K562 (cell line): Measurements from ENCODE around the gene WDFY2. TPM values are rescaled to one million over a fixed set of nuclear protein-coding genes. Genes with fewer than 3 reads are reported as not detected.

Experiments used
- ATAC-seq: fragments of 200-7000 bp; cut with Tn5 transposase; 3 replicates; pipeline ENCODE4 v1.9.1; 2020; ENCODE audit warnings: moderate library complexity
- BruUV-seq: library from RNA; stranded (reverse); fragments of 400-500 nt; replicated peaks from 2 replicates; lab custom pipeline; 2021; lab: Mats Ljungman, UMichigan
- CTCF ChIA-PET: fragments of 300-600 bp; formaldehyde crosslinking; extraction: SDS; loops from one replicate; lab custom pipeline; 2021; ENCODE audit warnings: low intra/inter-chr PET ratio; lab: Yijun Ruan, JAX
- POLR2A ChIA-PET: fragments of 300-600, 350-650 bp; sonication (Branson Sonifier 250); formaldehyde crosslinking; extraction: SDS; loops from one replicate; lab custom pipeline; 2021; ENCODE audit warnings: antibody characterized with exemption, inconsistent platforms; lab: Yijun Ruan, JAX
- DNase-seq, 4 experiments: peaks; one replicate each; pipeline versions ENCODE4 v3.0.0 to v3.0.0-alpha.2; 2011 to 2018; ENCODE audit warnings: low spot score in 3 of 4, mixed read lengths in 3 of 4; ENCODE audit errors: extremely low read depth in 1 of 4
- FAIRE-seq: peaks from 2 replicates; lab custom pipeline; 2011; peaks lifted over from hg19 to GRCh38; lab: Jason Lieb, UNC
- H2AFZ ChIP-seq: 2 replicates; pipeline ENCODE4 v1.6.0; 2011; ENCODE audit warnings: low read depth, low read length, control low read depth, inconsistent platforms
- H3K27ac ChIP-seq: fragments of 200-600 bp; 3 replicates; pipeline ENCODE4 v1.8.0; 2011; ENCODE audit warnings: low read depth, mild to moderate bottlenecking, control low read depth, inconsistent platforms, low read length, moderate library complexity, mixed read lengths; ENCODE audit errors: extremely low read depth
- H3K27me3 ChIP-seq, 2 experiments: fragments of 300-600 bp in 1 of 2; 2 replicates in 1 of 2; 3 replicates in 1 of 2; pipeline versions ENCODE4 v1.6.0 to v1.8.0; 2011; ENCODE audit warnings: inconsistent platforms in 2 of 2, low read length in 2 of 2, mild to moderate bottlenecking in 1 of 2, mixed read lengths in 1 of 2, moderate library complexity in 1 of 2; ENCODE audit not compliant: control insufficient read depth in 2 of 2, insufficient read depth in 2 of 2
- H3K36me3 ChIP-seq: fragments of 300-600 bp; 3 replicates; pipeline ENCODE4 v1.8.0; 2011; ENCODE audit warnings: mild to moderate bottlenecking, low read length, inconsistent platforms; ENCODE audit not compliant: control insufficient read depth, insufficient read depth
- H3K4me1 ChIP-seq, 2 experiments: fragments of 200-600 bp in 1 of 2; replicated peaks in 1 of 2; 2 replicates in 1 of 2; 3 replicates in 1 of 2; pipeline versions ENCODE4 v1.5.1 to v1.8.0; 2011; ENCODE audit warnings: inconsistent platforms in 2 of 2, low read length in 2 of 2, mild to moderate bottlenecking in 1 of 2, mixed read lengths in 1 of 2, moderate library complexity in 1 of 2; ENCODE audit not compliant: control insufficient read depth in 2 of 2, insufficient read depth in 2 of 2
- H3K4me2 ChIP-seq: 2 replicates; pipeline ENCODE4 v1.6.1; 2011; ENCODE audit warnings: low read length, control low read depth, inconsistent platforms, mixed read lengths; ENCODE audit not compliant: insufficient read depth
- H3K4me3 ChIP-seq: fragments of 200-600 bp; sonication (generic), shearing (Covaris generic); 2 replicates; pipeline ENCODE4 v1.5.1; 2016; ENCODE audit warnings: control low read depth, inconsistent platforms
- H3K79me2 ChIP-seq: fragments of 200-600 bp; 3 replicates; pipeline ENCODE4 v1.8.0; 2011; ENCODE audit warnings: low read length, inconsistent platforms; ENCODE audit not compliant: control insufficient read depth, insufficient read depth
- H3K9ac ChIP-seq, 2 experiments: 2 replicates each; pipeline versions ENCODE4 v1.6.0 to v1.6.1; 2011; ENCODE audit warnings: low read depth in 2 of 2, low read length in 2 of 2, control low read depth in 1 of 2, inconsistent platforms in 1 of 2, mild to moderate bottlenecking in 1 of 2, mixed read lengths in 1 of 2; ENCODE audit not compliant: insufficient read depth in 1 of 2
- H3K9me1 ChIP-seq: one replicate; pipeline ENCODE4 v1.6.0; 2011; ENCODE audit warnings: inconsistent platforms, mild to moderate bottlenecking, low read length, moderate library complexity; ENCODE audit not compliant: control insufficient read depth, insufficient read depth
- H3K9me3 ChIP-seq: replicated peaks from 2 replicates; pipeline ENCODE4 v1.5.1; 2011; ENCODE audit warnings: low read depth, low read length, inconsistent platforms; ENCODE audit not compliant: control insufficient read depth, insufficient read depth
- H4K20me1 ChIP-seq: replicated peaks from 2 replicates; pipeline ENCODE4 v1.6.1; 2011; ENCODE audit warnings: low read length, inconsistent platforms, mixed read lengths; ENCODE audit not compliant: control insufficient read depth, insufficient read depth
- CBX1 ChIP-seq: sonication (generic); IDR thresholded peaks from 2 replicates; pipeline ENCODE4 v1.6.1; 2016; ENCODE audit warnings: antibody characterized with exemption, low read depth, mild to moderate bottlenecking
- HSF4 ChIP-seq: fragments of 250-450 bp; sonication (Bioruptor Pico); IDR thresholded peaks from 2 replicates; pipeline ENCODE4 v2.1.2; 2022; ENCODE audit warnings: mild to moderate bottlenecking, moderate library complexity, borderline replicate concordance
- NBN ChIP-seq: fragments of 450-650 bp; IDR thresholded peaks from 2 replicates; pipeline ENCODE4 v1.6.1; 2016; ENCODE audit warnings: low read depth, mild to moderate bottlenecking
- TAF1 ChIP-seq: IDR thresholded peaks from 2 replicates; pipeline ENCODE4 v1.6.1; 2011; ENCODE audit warnings: mild to moderate bottlenecking, low read length, moderate library complexity; ENCODE audit not compliant: insufficient read depth, control insufficient read depth, severe bottlenecking; ENCODE audit errors: extremely low read depth
- YY1 ChIP-seq, 3 experiments: IDR thresholded peaks; 2 replicates each; pipeline ENCODE4 v1.6.1; 2011; ENCODE audit warnings: low read length in 2 of 3, mild to moderate bottlenecking in 2 of 3, moderate library complexity in 2 of 3, borderline replicate concordance in 1 of 3, control low read depth in 1 of 3, low read depth in 1 of 3; ENCODE audit not compliant: insufficient read depth in 3 of 3, insufficient replicate concordance in 2 of 3, control insufficient read depth in 1 of 3, insufficient read length in 1 of 3; ENCODE audit errors: extremely low read depth in 1 of 3
- WGBS: fragments of 100-300 bp; shearing (Covaris generic); methylation state at CpG from one replicate; pipeline ENCODE4 v1.1.6; 2016; ENCODE audit warnings: low coverage, mixed read lengths; ENCODE audit not compliant: insufficient coverage; ENCODE audit errors: missing lambda C conversion rate; 5-methylcytosine and 5-hydroxymethylcytosine counted together
- in situ Hi-C: fragments of 300-500 bp; cut with MboI; formaldehyde crosslinking; loops from 4 replicates; pipeline ENCODE4 v1.15.0; 2018; ENCODE audit warnings: inconsistent platforms, mixed read lengths
- intact Hi-C: fragments of 100-400 bp; cut with micrococcal nuclease; formaldehyde crosslinking; loops from 2 replicates; pipeline ENCODE4 v1.14.2; 2022
- polyA plus RNA-seq, 8 experiments: library from polyadenylated mRNA; depleted of rRNA in 4 of 8; stranded (reverse) in 5 of 8; unstranded in 3 of 8; fragments of >200 nt; fragmentation: Nextera tagmentation in 2 of 8; fragmentation: Illumina TruSeq in 1 of 8; extraction: Ambion mirVana in 2 of 8; extraction: Trizol in 1 of 8; gene quantifications; 2 replicates each; pipeline versions ENCODE4 v1.2.1 to v1.2.3, GENCODE V29; 2011 to 2014; ENCODE audit warnings: inconsistent platforms in 1 of 8, missing spikeins in 1 of 8
- total RNA-seq, 7 experiments: library from RNA; depleted of rRNA in 6 of 7; stranded (reverse); fragments of >200 nt in 6 of 7; fragmentation: Illumina TruSeq in 2 of 7; extraction: Trizol in 2 of 7; gene quantifications; 2 replicates each; pipeline versions ENCODE4 v1.2.1 to v1.2.3, GENCODE V29; 2011 to 2021; ENCODE audit warnings: low replicate concordance in 1 of 7

The WDFY2 gene
- total and polyA plus RNA-seq, 9 of the 15 experiments (the other 6 are each of a cell fraction or from before 2014, with no cell fraction given), result 0.66 to 6.4 (median 4.4) TPM

DNA sequence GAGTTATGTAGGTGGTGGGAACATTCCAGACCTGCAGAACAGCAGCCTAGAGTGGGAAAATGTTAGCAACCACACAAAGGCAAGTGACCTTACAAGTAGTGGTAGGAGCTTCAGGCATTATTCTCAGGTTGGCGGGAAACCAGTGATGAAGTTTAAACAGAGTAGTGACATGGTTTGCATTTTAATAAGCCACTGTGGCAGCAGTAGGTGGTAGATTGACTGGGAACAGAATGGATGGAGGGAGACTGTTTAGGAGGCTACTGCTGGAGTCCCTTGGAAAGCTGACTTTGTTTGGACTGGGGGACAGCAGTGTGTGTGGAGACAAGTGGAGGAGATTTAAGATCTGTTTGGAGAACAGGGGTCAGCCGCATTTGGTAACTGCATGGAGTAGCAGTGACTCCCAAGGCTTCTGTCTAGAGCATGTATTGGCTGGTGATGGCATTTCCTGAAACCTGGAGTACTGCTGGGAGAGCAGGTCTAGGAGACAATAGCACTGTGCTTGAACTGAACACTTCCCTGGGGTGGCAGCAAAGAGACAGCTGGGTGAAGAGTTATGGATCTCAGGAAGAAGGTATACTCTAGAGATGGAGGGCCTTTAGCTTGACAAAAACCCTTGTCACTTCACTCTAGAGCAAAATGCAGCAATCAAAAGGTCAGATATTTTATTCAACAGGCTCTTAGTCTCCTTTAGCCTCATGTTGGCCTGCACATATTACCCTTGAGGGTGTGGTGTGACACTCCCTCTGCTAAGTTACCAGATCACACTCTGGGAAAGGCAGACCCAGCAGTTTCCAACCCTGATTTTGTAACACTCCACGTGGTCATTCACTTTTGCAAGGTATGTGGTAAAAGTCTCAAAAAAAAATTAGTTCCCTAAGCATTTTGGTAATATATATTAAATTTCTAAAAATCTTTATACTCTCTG lies 149.4 kb downstream of the WDFY2 start:
- ATAC-seq (no peak; the same call in 2 of the 3 replicates), DNase-seq (no peak), FAIRE-seq (no peak)
- Histone ChIP-seq H4K20me1 (no peaks in the 10 kb centered on the region), H3K27ac (no peak overlapping the region), H3K4me2 (no peak overlapping the region), H3K4me3 (no peak overlapping the region), H3K9me3 (no peaks in the 10 kb centered on the region), H2AFZ (no peak overlapping the region), H3K36me3 (no peaks in the 10 kb centered on the region), H3K9ac (no peak overlapping the region), H3K9me1 (no peaks in the 10 kb centered on the region), H3K4me1 (no peaks in the 10 kb centered on the region), H3K27me3 (no peaks in the 10 kb centered on the region), H3K79me2 (no peaks in the 10 kb centered on the region)
- ChIA-PET POLR2A (no interaction called here), CTCF (no interaction called here)
- WGBS, result 61% methylated on average over 3 of the region's 3 CpGs
- no peak for TF ChIP-seq YY1 (IDR thresholded peaks at IDR 0.05; ENCODE audit: borderline replicate concordance in 1 of 3, control insufficient read depth in 1 of 3, extremely low read depth in 1 of 3, insufficient read depth in 3 of 3, insufficient read length in 1 of 3, insufficient replicate concordance in 2 of 3, low read depth in 1 of 3, low read length in 2 of 3)
- TF ChIP-seq TAF1, result no peak
- no peak for TF ChIP-seq HSF4 (CRISPR knock-in tag)
- no peak for TF ChIP-seq NBN
- TF ChIP-seq CBX1, result no peak
- no TSS peak for BruUV-seq
- in situ Hi-C loops, result no loop called here
- intact Hi-C loops, result no loop called here
